K562 (cell line): ENCODE data around the gene FKBP15. TPM values are rescaled to one million over a fixed set of nuclear protein-coding genes. Genes with fewer than 3 reads are reported as not detected.
"Not testable (repeated sequence)": the region's sequence is repeated elsewhere in the genome, so short reads cannot be mapped to it uniquely, and the experiment has no call there.

Experiments used
- ATAC-seq: fragments of 200-7000 bp; cut with Tn5 transposase; 3 replicates; pipeline ENCODE4 v1.9.1; 2020; ENCODE audit warnings: moderate library complexity
- BruUV-seq: library from RNA; stranded (reverse); fragments of 400-500 nt; replicated peaks from 2 replicates; lab custom pipeline; 2021; lab: Mats Ljungman, UMichigan
- CTCF ChIA-PET: fragments of 300-600 bp; formaldehyde crosslinking; extraction: SDS; loops from one replicate; lab custom pipeline; 2021; ENCODE audit warnings: low intra/inter-chr PET ratio; lab: Yijun Ruan, JAX
- POLR2A ChIA-PET: fragments of 300-600, 350-650 bp; sonication (Branson Sonifier 250); formaldehyde crosslinking; extraction: SDS; loops from one replicate; lab custom pipeline; 2021; ENCODE audit warnings: antibody characterized with exemption, inconsistent platforms; lab: Yijun Ruan, JAX
- DNase-seq, 4 experiments: peaks; one replicate each; pipeline versions ENCODE4 v3.0.0 to v3.0.0-alpha.2; 2011 to 2018; ENCODE audit warnings: low spot score in 3 of 4, mixed read lengths in 3 of 4; ENCODE audit errors: extremely low read depth in 1 of 4
- FAIRE-seq: peaks from 2 replicates; lab custom pipeline; 2011; peaks lifted over from hg19 to GRCh38; lab: Jason Lieb, UNC
- H2AFZ ChIP-seq: 2 replicates; pipeline ENCODE4 v1.6.0; 2011; ENCODE audit warnings: low read depth, low read length, control low read depth, inconsistent platforms
- H3K27ac ChIP-seq: fragments of 200-600 bp; 3 replicates; pipeline ENCODE4 v1.8.0; 2011; ENCODE audit warnings: low read depth, mild to moderate bottlenecking, control low read depth, inconsistent platforms, low read length, moderate library complexity, mixed read lengths; ENCODE audit errors: extremely low read depth
- H3K27me3 ChIP-seq, 2 experiments: fragments of 300-600 bp in 1 of 2; 2 replicates in 1 of 2; 3 replicates in 1 of 2; pipeline versions ENCODE4 v1.6.0 to v1.8.0; 2011; ENCODE audit warnings: inconsistent platforms in 2 of 2, low read length in 2 of 2, mild to moderate bottlenecking in 1 of 2, mixed read lengths in 1 of 2, moderate library complexity in 1 of 2; ENCODE audit not compliant: control insufficient read depth in 2 of 2, insufficient read depth in 2 of 2
- H3K36me3 ChIP-seq: fragments of 300-600 bp; 3 replicates; pipeline ENCODE4 v1.8.0; 2011; ENCODE audit warnings: mild to moderate bottlenecking, low read length, inconsistent platforms; ENCODE audit not compliant: control insufficient read depth, insufficient read depth
- H3K4me1 ChIP-seq, 2 experiments: fragments of 200-600 bp in 1 of 2; replicated peaks in 1 of 2; 2 replicates in 1 of 2; 3 replicates in 1 of 2; pipeline versions ENCODE4 v1.5.1 to v1.8.0; 2011; ENCODE audit warnings: inconsistent platforms in 2 of 2, low read length in 2 of 2, mild to moderate bottlenecking in 1 of 2, mixed read lengths in 1 of 2, moderate library complexity in 1 of 2; ENCODE audit not compliant: control insufficient read depth in 2 of 2, insufficient read depth in 2 of 2
- H3K4me2 ChIP-seq: 2 replicates; pipeline ENCODE4 v1.6.1; 2011; ENCODE audit warnings: low read length, control low read depth, inconsistent platforms, mixed read lengths; ENCODE audit not compliant: insufficient read depth
- H3K4me3 ChIP-seq: fragments of 200-600 bp; sonication (generic), shearing (Covaris generic); 2 replicates; pipeline ENCODE4 v1.5.1; 2016; ENCODE audit warnings: control low read depth, inconsistent platforms
- H3K79me2 ChIP-seq: fragments of 200-600 bp; 3 replicates; pipeline ENCODE4 v1.8.0; 2011; ENCODE audit warnings: low read length, inconsistent platforms; ENCODE audit not compliant: control insufficient read depth, insufficient read depth
- H3K9ac ChIP-seq, 2 experiments: 2 replicates each; pipeline versions ENCODE4 v1.6.0 to v1.6.1; 2011; ENCODE audit warnings: low read depth in 2 of 2, low read length in 2 of 2, control low read depth in 1 of 2, inconsistent platforms in 1 of 2, mild to moderate bottlenecking in 1 of 2, mixed read lengths in 1 of 2; ENCODE audit not compliant: insufficient read depth in 1 of 2
- H3K9me1 ChIP-seq: one replicate; pipeline ENCODE4 v1.6.0; 2011; ENCODE audit warnings: inconsistent platforms, mild to moderate bottlenecking, low read length, moderate library complexity; ENCODE audit not compliant: control insufficient read depth, insufficient read depth
- H3K9me3 ChIP-seq: replicated peaks from 2 replicates; pipeline ENCODE4 v1.5.1; 2011; ENCODE audit warnings: low read depth, low read length, inconsistent platforms; ENCODE audit not compliant: control insufficient read depth, insufficient read depth
- H4K20me1 ChIP-seq: replicated peaks from 2 replicates; pipeline ENCODE4 v1.6.1; 2011; ENCODE audit warnings: low read length, inconsistent platforms, mixed read lengths; ENCODE audit not compliant: control insufficient read depth, insufficient read depth
- ARID1B ChIP-seq: fragments of 450-650 bp; IDR thresholded peaks from 2 replicates; pipeline ENCODE4 v1.6.1; 2016; ENCODE audit warnings: antibody characterized with exemption, mild to moderate bottlenecking, inconsistent platforms
- ATF1 ChIP-seq, 2 experiments: fragments of 450-650 bp in 1 of 2; IDR thresholded peaks; 2 replicates each; pipeline ENCODE4 v1.6.1; 2016; ENCODE audit warnings: missing compliant biosample characterization in 1 of 2, missing genetic modification characterization in 1 of 2
- BMI1 ChIP-seq: fragments of 150-350 bp; IDR thresholded peaks from 2 replicates; pipeline ENCODE4 v1.6.1; 2014; ENCODE audit warnings: low read length
- CXXC5 ChIP-seq: fragments of 250-450 bp; sonication (Bioruptor Pico); IDR thresholded peaks from 2 replicates; pipeline ENCODE4 v1.8.0; 2022; ENCODE audit warnings: inconsistent platforms, mild to moderate bottlenecking, moderate library complexity
- DDX20 ChIP-seq: fragments of 450-650 bp; IDR thresholded peaks from 2 replicates; pipeline ENCODE4 v1.6.1; 2016; ENCODE audit warnings: missing genetic modification characterization, low read depth, mild to moderate bottlenecking, missing compliant biosample characterization, moderate library complexity
- HMG20A ChIP-seq: fragments of 450-650 bp; formaldehyde crosslinking; conservative IDR thresholded peaks from 2 replicates; pipeline ENCODE4 v1.4.0; 2020; ENCODE audit warnings: mild to moderate bottlenecking, mixed read lengths
- MAFF ChIP-seq: IDR thresholded peaks from 2 replicates; pipeline ENCODE4 v1.6.1; 2012; ENCODE audit warnings: low read length, improper control_type of control experiment
- POLR2AphosphoS5 ChIP-seq: IDR thresholded peaks from 2 replicates; pipeline ENCODE4 v1.6.1; 2011; ENCODE audit warnings: mild to moderate bottlenecking, low read depth, low read length, moderate library complexity; ENCODE audit not compliant: control insufficient read depth, insufficient read depth
- RBBP5 ChIP-seq: fragments of 200-600 bp; sonication (generic); IDR thresholded peaks from 2 replicates; pipeline ENCODE4 v1.6.1; 2012; ENCODE audit warnings: borderline replicate concordance, mild to moderate bottlenecking, low read length, control low read depth, inconsistent platforms; ENCODE audit not compliant: insufficient read depth, poor library complexity, severe bottlenecking
- RBFOX2 ChIP-seq: fragments of 200-400 bp; formaldehyde crosslinking; IDR thresholded peaks from 2 replicates; pipeline ENCODE4 v1.6.1; 2017; ENCODE audit warnings: low read depth, mild to moderate bottlenecking, low read length, moderate library complexity
- SMAD2 ChIP-seq: fragments of 150-350 bp; IDR thresholded peaks from 2 replicates; pipeline ENCODE4 v1.6.1; 2014; ENCODE audit warnings: low read depth, mild to moderate bottlenecking, low read length
- TAF9B ChIP-seq: fragments of 450-650 bp; IDR thresholded peaks from 2 replicates; pipeline ENCODE4 v1.6.1; 2018; ENCODE audit warnings: mild to moderate bottlenecking; ENCODE audit not compliant: partially characterized antibody
- XRCC4 ChIP-seq: IDR thresholded peaks from one replicate; pipeline ENCODE4 v1.6.1; 2011; ENCODE audit not compliant: insufficient read depth, insufficient read length; ENCODE audit errors: extremely low read depth
- ZNF212 ChIP-seq: fragments of 450-650 bp; formaldehyde crosslinking; IDR thresholded peaks from 2 replicates; pipeline ENCODE4 v1.4.0; 2020; ENCODE audit warnings: mild to moderate bottlenecking
- ZNF384 ChIP-seq: IDR thresholded peaks from 2 replicates; pipeline ENCODE4 v1.6.1; 2012; ENCODE audit warnings: low read depth, low read length, improper control_type of control experiment
- ZNF785 ChIP-seq: fragments of 250-450 bp; sonication (Bioruptor Pico); IDR thresholded peaks from 2 replicates; pipeline ENCODE4 v1.4.0; 2020; ENCODE audit warnings: mild to moderate bottlenecking
- WGBS: fragments of 100-300 bp; shearing (Covaris generic); methylation state at CpG from one replicate; pipeline ENCODE4 v1.1.6; 2016; ENCODE audit warnings: low coverage, mixed read lengths; ENCODE audit not compliant: insufficient coverage; ENCODE audit errors: missing lambda C conversion rate; 5-methylcytosine and 5-hydroxymethylcytosine counted together
- in situ Hi-C: fragments of 300-500 bp; cut with MboI; formaldehyde crosslinking; loops from 4 replicates; pipeline ENCODE4 v1.15.0; 2018; ENCODE audit warnings: inconsistent platforms, mixed read lengths
- intact Hi-C: fragments of 100-400 bp; cut with micrococcal nuclease; formaldehyde crosslinking; loops from 2 replicates; pipeline ENCODE4 v1.14.2; 2022
- polyA plus RNA-seq, 8 experiments: library from polyadenylated mRNA; depleted of rRNA in 4 of 8; stranded (reverse) in 5 of 8; unstranded in 3 of 8; fragments of >200 nt; fragmentation: Nextera tagmentation in 2 of 8; fragmentation: Illumina TruSeq in 1 of 8; extraction: Ambion mirVana in 2 of 8; extraction: Trizol in 1 of 8; gene quantifications; 2 replicates each; pipeline versions ENCODE4 v1.2.1 to v1.2.3, GENCODE V29; 2011 to 2014; ENCODE audit warnings: inconsistent platforms in 1 of 8, missing spikeins in 1 of 8
- total RNA-seq, 7 experiments: library from RNA; depleted of rRNA in 6 of 7; stranded (reverse); fragments of >200 nt in 6 of 7; fragmentation: Illumina TruSeq in 2 of 7; extraction: Trizol in 2 of 7; gene quantifications; 2 replicates each; pipeline versions ENCODE4 v1.2.1 to v1.2.3, GENCODE V29; 2011 to 2021; ENCODE audit warnings: low replicate concordance in 1 of 7
- TF ChIP-seq, protein P1 (sequence below): fragments of 450-650 bp; IDR thresholded peaks from 2 replicates; pipeline ENCODE4 v1.6.1; 2018; ENCODE audit warnings: mild to moderate bottlenecking, low read depth; ENCODE audit not compliant: partially characterized antibody

The FKBP15 gene
- total and polyA plus RNA-seq, 9 of the 15 experiments (the other 6 are each of a cell fraction or from before 2014, with no cell fraction given): 8.7 to 38.0 (median 18.9) TPM

DNA sequence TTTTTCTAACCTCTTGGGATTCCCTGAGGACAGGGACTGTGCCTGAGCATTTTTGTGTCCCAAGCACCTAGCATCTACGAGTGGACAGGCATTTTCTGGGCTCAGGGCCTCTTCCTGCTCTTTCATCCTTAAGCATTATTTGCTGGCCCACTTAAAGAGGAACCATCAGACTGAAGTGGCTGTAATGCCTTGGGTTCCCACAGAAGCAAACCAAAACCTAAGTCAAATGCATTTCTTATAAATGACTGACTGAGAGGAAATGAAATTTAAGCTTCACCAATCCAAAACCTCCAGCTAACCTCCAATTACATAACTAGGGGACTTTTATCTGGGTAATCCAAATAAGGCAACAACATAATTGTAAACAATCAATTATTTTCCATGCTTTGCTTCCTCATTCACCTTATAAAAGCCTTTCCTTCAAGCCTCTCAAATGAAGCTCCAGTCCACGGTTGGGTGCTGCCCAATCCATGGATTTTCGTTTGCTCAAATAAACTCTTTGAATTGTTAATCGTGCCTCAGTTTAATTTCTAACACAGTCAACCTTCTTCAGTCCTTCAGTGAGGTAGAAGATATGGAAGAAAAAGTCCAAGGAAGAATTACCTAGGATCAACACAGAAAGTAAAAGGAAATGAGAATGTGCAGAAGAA is 95.6 kb downstream of the FKBP15 start:
- ATAC-seq (no peak), FAIRE-seq (no peak), DNase-seq (no peak)
- Histone ChIP-seq H3K27ac (no peak overlapping the region), H3K4me2 (no peak overlapping the region), H4K20me1 (no peaks in the 10 kb centered on the region), H3K79me2 (no peaks in the 10 kb centered on the region), H3K9me3 (no peaks in the 10 kb centered on the region), H3K27me3 (peaks cover 11% of the 10 kb centered on the region in 2 experiments; a peak in 3 of 5 replicates), H3K9ac (no peak overlapping the region), H3K4me1 (no peaks in the 10 kb centered on the region), H2AFZ (no peak overlapping the region), H3K36me3 (no peaks in the 10 kb centered on the region)
- POLR2A ChIA-PET: interaction anchor here (0.9 kb wide), 1 partner anchor 14 kb away, joined by 3 read pairs; no protein-coding TSS in a partner anchor
- in situ Hi-C loops: no loop called here
- BruUV-seq: no TSS peak
- CTCF ChIA-PET: no interaction called here
- WGBS: 2% methylated on average over 4 of the region's 4 CpGs
- intact Hi-C loops: no loop called here
- no peak for TF ChIP-seq POLR2AphosphoS5
- TF ChIP-seq ZNF384: no peak
- TF ChIP-seq DDX20 (tag): no peak
- no peak for TF ChIP-seq ZNF212
- TF ChIP-seq HMG20A (CRISPR knock-in tag): no peak
- no peak for TF ChIP-seq SMAD2
- TF ChIP-seq ARID1B: no peak
- no peak for TF ChIP-seq ATF1 (CRISPR knock-in tag; IDR thresholded peaks at IDR 0.05)
- no peak for TF ChIP-seq ATF1 (tag; IDR thresholded peaks at IDR 0.05)
- TF ChIP-seq MAFF: no peak
- no peak for TF ChIP-seq RBBP5
- TF ChIP-seq BMI1: no peak
- TF ChIP-seq, protein P1, sequence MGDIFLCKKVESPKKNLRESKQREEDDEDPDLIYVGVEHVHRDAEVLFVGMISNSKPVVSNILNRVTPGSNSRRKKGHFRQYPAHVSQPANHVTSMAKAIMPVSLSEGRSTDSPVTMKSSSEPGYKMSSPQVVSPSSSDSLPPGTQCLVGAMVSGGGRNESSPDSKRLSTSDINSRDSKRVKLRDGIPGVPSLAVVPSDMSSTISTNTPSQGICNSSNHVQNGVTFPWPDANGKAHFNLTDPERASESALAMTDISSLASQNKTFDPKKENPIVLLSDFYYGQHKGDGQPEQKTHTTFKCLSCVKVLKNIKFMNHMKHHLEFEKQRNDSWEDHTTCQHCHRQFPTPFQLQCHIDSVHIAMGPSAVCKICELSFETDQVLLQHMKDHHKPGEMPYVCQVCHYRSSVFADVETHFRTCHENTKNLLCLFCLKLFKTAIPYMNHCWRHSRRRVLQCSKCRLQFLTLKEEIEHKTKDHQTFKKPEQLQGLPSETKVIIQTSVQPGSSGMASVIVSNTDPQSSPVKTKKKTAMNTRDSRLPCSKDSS: no peak
- TF ChIP-seq CXXC5 (CRISPR knock-in tag): no peak
- no peak for TF ChIP-seq XRCC4
- TF ChIP-seq TAF9B: no peak
- no peak for TF ChIP-seq RBFOX2
- no peak for TF ChIP-seq ZNF785 (CRISPR knock-in tag)
- TF ChIP-seq, all 486 proteins: peak for 0
- Histone ChIP-seq H3K4me3 (no peak overlapping the region), H3K9me1 (no peaks in the 10 kb centered on the region)

DNA sequence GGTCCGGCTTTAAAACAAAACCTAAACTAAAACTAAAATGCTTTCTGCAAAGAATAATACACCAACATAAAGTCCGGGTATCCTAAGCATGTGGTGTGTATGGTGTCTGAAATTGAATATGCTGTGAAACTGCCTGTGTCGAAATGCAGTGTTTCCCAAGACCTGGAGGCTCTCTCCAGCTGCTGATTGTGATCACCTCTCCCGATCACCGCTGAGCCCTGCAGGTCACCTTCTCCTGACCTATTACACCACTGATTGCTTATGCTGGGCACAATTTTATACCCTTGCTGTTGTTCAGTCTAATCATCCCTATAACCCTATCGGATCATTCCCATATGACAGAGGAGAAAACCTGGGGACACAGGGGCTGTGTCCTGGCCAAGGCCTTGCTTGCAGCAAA is 102.2 kb downstream of the FKBP15 start:
- no CpG with 5 or more reads among the region's 6 CpGs for WGBS
- H3K36me3 ChIP-seq, FAIRE-seq, H3K27ac ChIP-seq, H2AFZ ChIP-seq, H3K9ac ChIP-seq, H4K20me1 ChIP-seq, H3K4me1 ChIP-seq, BruUV-seq, intact Hi-C loops, H3K9me1 ChIP-seq, H3K9me3 ChIP-seq, H3K4me3 ChIP-seq, CTCF ChIA-PET, H3K4me2 ChIP-seq, H3K27me3 ChIP-seq, H3K79me2 ChIP-seq, DNase-seq, ATAC-seq: not testable (repeated sequence)
- POLR2A ChIA-PET: interaction anchor here (0.7 kb wide), 1 partner anchor 18 kb away, joined by 3 read pairs; no protein-coding TSS in a partner anchor
- in situ Hi-C loops: loop anchor here (10.0 kb wide), 1 partner anchor 536 kb away; no protein-coding TSS in a partner anchor
